Daoy (cell line): ENCODE results near the gene STH. TPM values are rescaled to one million over a fixed set of nuclear protein-coding genes. Genes with fewer than 3 reads are reported as not detected.

Source experiments
- DNase-seq: peaks from one replicate; pipeline ENCODE4 v3.0.0-alpha.2; 2015; ENCODE audit warnings: low read depth
- total RNA-seq: library from RNA; depleted of rRNA; stranded (reverse); fragments of >200 nt; shearing (Covaris generic); gene quantifications from 2 replicates; pipeline ENCODE4 v1.2.3, GENCODE V29; 2014; rRNA removed

The STH gene
- total RNA-seq, 1 experiment from 2014 or later: not detected

DNA sequence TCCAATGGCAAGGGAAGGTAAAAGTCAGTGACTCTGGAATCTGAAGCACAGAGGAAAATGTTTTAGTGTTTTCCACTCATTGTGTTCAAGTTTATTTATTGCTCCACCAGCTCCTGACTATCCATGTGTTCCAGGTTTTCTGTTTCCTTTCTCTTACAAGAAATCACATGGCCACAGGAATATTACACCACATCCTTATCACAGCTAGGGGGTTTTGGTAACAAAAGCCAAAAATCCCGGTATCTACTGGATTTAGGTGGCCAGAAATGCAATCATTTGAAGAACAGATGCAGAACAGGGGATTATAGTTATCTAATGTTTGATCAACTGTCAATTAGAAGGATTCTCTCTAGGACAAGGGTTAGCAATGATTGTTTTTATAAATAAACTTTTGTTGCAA lies 47.9 kb downstream of the STH start:
- DNase-seq: no peak

DNA sequence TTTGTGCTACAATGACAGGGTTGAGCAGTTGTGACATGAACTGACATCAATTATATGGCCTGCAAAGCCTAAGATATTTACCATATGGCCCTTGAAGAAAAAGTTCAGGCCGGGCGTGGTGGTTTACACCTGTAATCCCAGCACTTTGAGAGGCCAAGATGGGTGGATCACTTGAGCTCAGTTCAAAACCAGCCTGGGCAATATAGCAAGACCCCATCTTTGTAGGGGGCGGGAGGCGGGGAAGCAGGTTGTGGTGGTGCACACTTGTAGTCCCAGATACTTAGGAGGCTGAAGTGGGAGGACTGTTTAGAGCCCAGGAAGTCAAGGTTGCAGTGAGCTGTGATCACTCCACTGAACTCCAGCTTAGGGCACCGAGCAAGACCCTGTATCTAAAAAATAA lies 48.3 kb downstream of the STH start:
- no peak for DNase-seq

DNA sequence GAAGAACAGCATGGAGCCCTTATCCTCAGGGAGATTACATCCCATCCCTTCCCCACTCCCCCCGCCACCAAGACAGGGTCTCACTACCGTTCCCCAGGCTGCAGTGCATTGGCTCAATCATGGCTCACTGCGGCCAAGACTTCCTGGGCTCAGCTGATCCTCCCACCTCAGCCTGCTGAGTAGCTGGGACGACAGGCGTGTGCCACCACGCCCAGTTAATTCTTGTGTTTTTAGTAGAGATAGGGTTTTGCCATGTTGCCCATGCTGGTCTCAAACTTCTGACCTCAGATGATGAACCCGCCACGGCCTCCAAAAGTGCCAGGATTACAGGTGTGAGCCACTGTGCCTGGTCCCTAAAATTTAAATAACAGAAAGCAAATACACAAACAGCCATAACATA lies 48.8 kb downstream of the STH start:
- no peak for DNase-seq

Other genes with a start within 250 kb of the STH start
- 0.63 TPM in 1 of 2 replicates, not detected in the other for gene CRHR1, start 214.9 kb upstream of the STH start, total RNA-seq
- gene SPPL2C, start 154.4 kb upstream of the STH start, total RNA-seq: not detected in 2 replicates
- gene MAPT, start 104.7 kb upstream of the STH start, total RNA-seq: 0.06 and 0.36 TPM in 2 replicates
- 26.8 and 27.1 TPM in 2 replicates for gene KANSL1, start 194.2 kb downstream of the STH start, total RNA-seq